Activated T-cell treated with anti-CD3 and anti-CD28 coated beads for 4 hours (primary cell): ENCODE results near the gene DPP6.

Source experiments
- DNase-seq: peaks from one replicate; pipeline ENCODE4 v3.0.0-alpha.2; 2020

DPP6 gene

GRCh38 chr7:154568346-154568745 lies 516.1 kb downstream of the DPP6 start:
- DNase-seq: no peak

- no peak for DNase-seq
Observed at GRCh38 chr7:154569916-154570315, 517.7 kb downstream of the DPP6 start.

GRCh38 chr7:154571772-154572171 lies 519.6 kb downstream of the DPP6 start:
- no peak for DNase-seq

- DNase-seq: no peak
Observed at GRCh38 chr7:154574235-154574634, 522.0 kb downstream of the DPP6 start.

GRCh38 chr7:154575497-154575896 lies 523.3 kb downstream of the DPP6 start:
- DNase-seq: no peak

GRCh38 chr7:154576604-154577003 lies 524.4 kb downstream of the DPP6 start:
- no peak for DNase-seq

- no peak for DNase-seq
Observed at GRCh38 chr7:154577141-154577873, 525.1 kb downstream of the DPP6 start.

- DNase-seq: no peak
Observed at GRCh38 chr7:154578336-154578735, 526.1 kb downstream of the DPP6 start.

GRCh38 chr7:154579711-154580110 lies 527.5 kb downstream of the DPP6 start:
- DNase-seq: no peak

- no peak for DNase-seq
Observed at GRCh38 chr7:154581251-154581890, 529.2 kb downstream of the DPP6 start.

- DNase-seq: no peak
Observed at GRCh38 chr7:154583454-154583853, 531.3 kb downstream of the DPP6 start.

GRCh38 chr7:154584352-154585252 lies 532.4 kb downstream of the DPP6 start:
- DNase-seq: no peak

GRCh38 chr7:154587792-154588191 lies 535.6 kb downstream of the DPP6 start:
- no peak for DNase-seq

- no peak for DNase-seq
Observed at GRCh38 chr7:154591544-154591943, 539.3 kb downstream of the DPP6 start.

GRCh38 chr7:154592388-154592787 lies 540.2 kb downstream of the DPP6 start:
- no peak for DNase-seq

GRCh38 chr7:154598396-154598795 lies 546.2 kb downstream of the DPP6 start:
- DNase-seq: no peak

GRCh38 chr7:154598864-154599263 lies 546.7 kb downstream of the DPP6 start:
- DNase-seq: no peak

GRCh38 chr7:154610903-154611302 lies 558.7 kb downstream of the DPP6 start:
- DNase-seq: no peak

- no peak for DNase-seq
Observed at GRCh38 chr7:154613811-154614210, 561.6 kb downstream of the DPP6 start.

GRCh38 chr7:154620141-154620755 lies 568.0 kb downstream of the DPP6 start:
- no peak for DNase-seq

- DNase-seq: no peak
Observed at GRCh38 chr7:154623399-154623798, 571.2 kb downstream of the DPP6 start.

- DNase-seq: no peak
Observed at GRCh38 chr7:154627646-154628290, 575.6 kb downstream of the DPP6 start.

GRCh38 chr7:154628556-154628955 lies 576.4 kb downstream of the DPP6 start:
- no peak for DNase-seq
